Panc1 (cell line): ENCODE measurements around the gene DZANK1. TPM values are rescaled to one million over a fixed set of nuclear protein-coding genes. Genes with fewer than 3 reads are reported as not detected.
"Not testable (repeated sequence)": the region's sequence is repeated elsewhere in the genome, so short reads cannot be mapped to it uniquely, and the experiment has no call there.

Experiments used
- ATAC-seq: fragments of 200-7000 bp; cut with Tn5 transposase; 2 replicates; pipeline ENCODE4 v1.9.1; 2020; ENCODE audit warnings: mild to moderate bottlenecking, moderate library complexity
- BruUV-seq: library from RNA; stranded (reverse); fragments of 400-500 nt; replicated peaks from 2 replicates; lab custom pipeline; 2021; lab: Mats Ljungman, UMichigan
- CTCF ChIA-PET: fragments of 300-600 bp; sonication (Branson Sonifier 250); formaldehyde crosslinking; loops from one replicate; lab custom pipeline; 2022; ENCODE audit warnings: antibody characterized with exemption; lab: Charles Lee
- POLR2A ChIA-PET: fragments of 300-600 bp; sonication (Branson Sonifier 250); formaldehyde crosslinking; loops from one replicate; lab custom pipeline; 2022; ENCODE audit warnings: antibody characterized with exemption; lab: Charles Lee
- DNase-seq: peaks from one replicate; pipeline ENCODE4 v3.0.0-alpha.2; 2010; ENCODE audit warnings: low read depth, low spot score
- H3K27ac ChIP-seq: 2 replicates; pipeline ENCODE4 v1.5.1; 2011; ENCODE audit warnings: mild to moderate bottlenecking, low read length, inconsistent platforms
- H3K27me3 ChIP-seq: fragments of 200-500 bp; sonication (Bioruptor generic); 2 replicates; pipeline ENCODE4 v1.6.0; 2014; ENCODE audit warnings: low read length, inconsistent platforms; ENCODE audit not compliant: control insufficient read depth, insufficient read depth
- H3K36me3 ChIP-seq: fragments of 200-500 bp; sonication (Bioruptor generic); 2 replicates; pipeline ENCODE4 v1.5.1; 2014; ENCODE audit warnings: inconsistent platforms, mild to moderate bottlenecking, low read length, moderate library complexity; ENCODE audit not compliant: control insufficient read depth, insufficient read depth
- H3K4me1 ChIP-seq: 2 replicates; pipeline ENCODE4 v1.5.1; 2011; ENCODE audit warnings: inconsistent platforms, mild to moderate bottlenecking, low read length, moderate library complexity; ENCODE audit not compliant: control insufficient read depth, insufficient read depth
- H3K4me3 ChIP-seq, 2 experiments: 2 replicates each; pipeline ENCODE4 v1.5.1; 2011 to 2012; ENCODE audit warnings: low read depth in 2 of 2, low read length in 2 of 2, mild to moderate bottlenecking in 2 of 2, inconsistent platforms in 1 of 2, moderate library complexity in 1 of 2
- H3K9me3 ChIP-seq: fragments of 200-500 bp; sonication (Bioruptor generic); 2 replicates; pipeline ENCODE4 v1.5.1; 2014; ENCODE audit warnings: low read depth, mild to moderate bottlenecking, inconsistent platforms, low read length, moderate library complexity; ENCODE audit not compliant: control insufficient read depth, insufficient read depth
- POLR2AphosphoS5 ChIP-seq: IDR thresholded peaks from 2 replicates; pipeline ENCODE4 v1.6.1; 2012; ENCODE audit warnings: mild to moderate bottlenecking, low read depth, low read length, moderate library complexity
- SIN3A ChIP-seq: IDR thresholded peaks from 2 replicates; pipeline ENCODE4 v1.6.1; 2012; ENCODE audit warnings: low read depth, mild to moderate bottlenecking, low read length, moderate library complexity, borderline replicate concordance; ENCODE audit not compliant: insufficient read depth
- TCF7L2 ChIP-seq: IDR thresholded peaks from 2 replicates; pipeline ENCODE4 v1.6.1; 2011; ENCODE audit warnings: mild to moderate bottlenecking, low read depth, low read length, inconsistent platforms
- in situ Hi-C: cut with HindIII; loops from 2 replicates; pipeline ENCODE4 v1.10.0; 2016; ENCODE audit warnings: low sequenced_read_pairs, low pct_unique_long_range_greater_than_20kb
- intact Hi-C: fragments of 100-400 bp; cut with micrococcal nuclease; formaldehyde crosslinking; loops from one replicate; pipeline ENCODE4 v1.10.0; 2022; ENCODE audit not compliant: unreplicated experiment
- microRNA-seq: library from miRNA; unstranded; fragments of <30 nt; microRNA quantifications from one replicate; pipeline ENCODE4 v1.1.0, GENCODE V29; 2020; ENCODE audit not compliant: unreplicated experiment
- total RNA-seq: library from RNA; stranded (reverse); gene quantifications from one replicate; pipeline ENCODE4 v1.2.1, GENCODE V29; 2021; ENCODE audit not compliant: unreplicated experiment
- TF ChIP-seq, protein P1 (sequence below): fragments of 450-650 bp; IDR thresholded peaks from 2 replicates; pipeline ENCODE4 v1.5.1; 2017; ENCODE audit warnings: mild to moderate bottlenecking
- TF ChIP-seq, protein P2 (sequence below), 2 experiments: IDR thresholded peaks; 2 replicates each; pipeline ENCODE4 v1.6.1; 2011 to 2012; ENCODE audit warnings: low read depth in 2 of 2, control low read depth in 1 of 2, low read length in 1 of 2, mild to moderate bottlenecking in 1 of 2, moderate library complexity in 1 of 2; ENCODE audit not compliant: insufficient read depth in 1 of 2

DZANK1 gene
- total RNA-seq, 1 experiment from 2014 or later: 3.0 TPM

DNA sequence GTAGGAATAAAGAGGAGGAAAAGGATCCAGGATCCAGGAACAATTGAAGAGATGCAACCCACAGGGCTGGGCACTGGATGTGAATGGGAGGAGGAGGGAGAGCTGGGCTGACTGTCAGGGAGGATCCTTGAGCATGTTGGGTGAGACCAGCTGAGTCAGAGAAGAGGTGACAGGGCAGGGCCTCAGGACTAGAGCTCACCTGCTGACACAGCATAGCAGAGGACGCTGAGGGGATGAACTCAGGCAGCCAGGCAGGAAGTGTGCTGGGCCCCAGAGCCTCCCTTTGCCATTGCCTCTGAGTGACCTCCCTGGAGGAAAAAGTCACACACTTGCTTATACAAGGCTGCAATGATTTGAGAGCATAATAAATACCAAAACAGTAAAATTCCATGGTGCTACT lies 106.2 kb downstream of the DZANK1 start:
- Histone ChIP-seq H3K27ac (no peak overlapping the region), H3K36me3 (no peaks in the 10 kb centered on the region), H3K4me1 (no peaks in the 10 kb centered on the region), H3K9me3 (no peaks in the 10 kb centered on the region), H3K4me3 (no peak overlapping the region), H3K27me3 (no peaks in the 10 kb centered on the region)
- in situ Hi-C loops: no loop called here
- ATAC-seq: no peak
- no peak for DNase-seq
- no peak for TF ChIP-seq SIN3A
- TF ChIP-seq, protein P1, sequence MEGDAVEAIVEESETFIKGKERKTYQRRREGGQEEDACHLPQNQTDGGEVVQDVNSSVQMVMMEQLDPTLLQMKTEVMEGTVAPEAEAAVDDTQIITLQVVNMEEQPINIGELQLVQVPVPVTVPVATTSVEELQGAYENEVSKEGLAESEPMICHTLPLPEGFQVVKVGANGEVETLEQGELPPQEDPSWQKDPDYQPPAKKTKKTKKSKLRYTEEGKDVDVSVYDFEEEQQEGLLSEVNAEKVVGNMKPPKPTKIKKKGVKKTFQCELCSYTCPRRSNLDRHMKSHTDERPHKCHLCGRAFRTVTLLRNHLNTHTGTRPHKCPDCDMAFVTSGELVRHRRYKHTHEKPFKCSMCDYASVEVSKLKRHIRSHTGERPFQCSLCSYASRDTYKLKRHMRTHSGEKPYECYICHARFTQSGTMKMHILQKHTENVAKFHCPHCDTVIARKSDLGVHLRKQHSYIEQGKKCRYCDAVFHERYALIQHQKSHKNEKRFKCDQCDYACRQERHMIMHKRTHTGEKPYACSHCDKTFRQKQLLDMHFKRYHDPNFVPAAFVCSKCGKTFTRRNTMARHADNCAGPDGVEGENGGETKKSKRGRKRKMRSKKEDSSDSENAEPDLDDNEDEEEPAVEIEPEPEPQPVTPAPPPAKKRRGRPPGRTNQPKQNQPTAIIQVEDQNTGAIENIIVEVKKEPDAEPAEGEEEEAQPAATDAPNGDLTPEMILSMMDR: no peak
- ChIA-PET CTCF (no interaction called here), POLR2A (no interaction called here)
- intact Hi-C loops: no loop called here
- BruUV-seq: no TSS peak

DNA sequence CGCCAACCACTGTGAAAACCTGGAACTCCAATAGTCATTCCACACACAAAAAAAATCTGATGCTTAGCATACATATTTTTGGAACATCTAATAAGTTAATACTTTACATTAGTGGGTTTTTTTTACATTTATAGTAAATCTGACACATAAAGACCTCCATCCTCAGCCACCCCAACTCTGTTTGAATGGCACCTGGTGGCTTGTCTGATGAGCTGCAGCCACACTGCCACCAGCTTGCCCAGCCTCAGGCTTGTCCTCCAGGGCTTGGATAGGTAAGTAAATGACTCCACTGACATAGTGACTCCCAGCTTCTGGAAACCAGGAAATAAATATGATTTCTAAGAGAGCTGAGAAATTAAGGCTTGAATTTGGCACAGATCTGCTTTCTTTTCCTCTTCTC lies 107.0 kb downstream of the DZANK1 start:
- Histone ChIP-seq H3K4me1 (no peaks in the 10 kb centered on the region), H3K9me3 (peaks cover 4% of the 10 kb centered on the region; the same call in 1 of the 2 replicates), H3K36me3 (no peaks in the 10 kb centered on the region), H3K4me3 (no peak overlapping the region), H3K27ac (no peak overlapping the region), H3K27me3 (no peaks in the 10 kb centered on the region)
- no TSS peak for BruUV-seq
- CTCF ChIA-PET: no interaction called here
- TF ChIP-seq, protein P2, sequence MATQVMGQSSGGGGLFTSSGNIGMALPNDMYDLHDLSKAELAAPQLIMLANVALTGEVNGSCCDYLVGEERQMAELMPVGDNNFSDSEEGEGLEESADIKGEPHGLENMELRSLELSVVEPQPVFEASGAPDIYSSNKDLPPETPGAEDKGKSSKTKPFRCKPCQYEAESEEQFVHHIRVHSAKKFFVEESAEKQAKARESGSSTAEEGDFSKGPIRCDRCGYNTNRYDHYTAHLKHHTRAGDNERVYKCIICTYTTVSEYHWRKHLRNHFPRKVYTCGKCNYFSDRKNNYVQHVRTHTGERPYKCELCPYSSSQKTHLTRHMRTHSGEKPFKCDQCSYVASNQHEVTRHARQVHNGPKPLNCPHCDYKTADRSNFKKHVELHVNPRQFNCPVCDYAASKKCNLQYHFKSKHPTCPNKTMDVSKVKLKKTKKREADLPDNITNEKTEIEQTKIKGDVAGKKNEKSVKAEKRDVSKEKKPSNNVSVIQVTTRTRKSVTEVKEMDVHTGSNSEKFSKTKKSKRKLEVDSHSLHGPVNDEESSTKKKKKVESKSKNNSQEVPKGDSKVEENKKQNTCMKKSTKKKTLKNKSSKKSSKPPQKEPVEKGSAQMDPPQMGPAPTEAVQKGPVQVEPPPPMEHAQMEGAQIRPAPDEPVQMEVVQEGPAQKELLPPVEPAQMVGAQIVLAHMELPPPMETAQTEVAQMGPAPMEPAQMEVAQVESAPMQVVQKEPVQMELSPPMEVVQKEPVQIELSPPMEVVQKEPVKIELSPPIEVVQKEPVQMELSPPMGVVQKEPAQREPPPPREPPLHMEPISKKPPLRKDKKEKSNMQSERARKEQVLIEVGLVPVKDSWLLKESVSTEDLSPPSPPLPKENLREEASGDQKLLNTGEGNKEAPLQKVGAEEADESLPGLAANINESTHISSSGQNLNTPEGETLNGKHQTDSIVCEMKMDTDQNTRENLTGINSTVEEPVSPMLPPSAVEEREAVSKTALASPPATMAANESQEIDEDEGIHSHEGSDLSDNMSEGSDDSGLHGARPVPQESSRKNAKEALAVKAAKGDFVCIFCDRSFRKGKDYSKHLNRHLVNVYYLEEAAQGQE (IDR thresholded peaks at IDR 0.05; ENCODE audit: insufficient read depth in 1 of 2, low read depth in 2 of 2, low read length in 1 of 2): no peak
- no peak for TF ChIP-seq TCF7L2
- TF ChIP-seq, protein P1: no peak
- TF ChIP-seq SIN3A: no peak
- no peak for TF ChIP-seq POLR2AphosphoS5
- intact Hi-C loops (no loop called here), in situ Hi-C loops (no loop called here)
- DNase-seq (no peak), ATAC-seq (no peak)
- POLR2A ChIA-PET: no interaction called here

DNA sequence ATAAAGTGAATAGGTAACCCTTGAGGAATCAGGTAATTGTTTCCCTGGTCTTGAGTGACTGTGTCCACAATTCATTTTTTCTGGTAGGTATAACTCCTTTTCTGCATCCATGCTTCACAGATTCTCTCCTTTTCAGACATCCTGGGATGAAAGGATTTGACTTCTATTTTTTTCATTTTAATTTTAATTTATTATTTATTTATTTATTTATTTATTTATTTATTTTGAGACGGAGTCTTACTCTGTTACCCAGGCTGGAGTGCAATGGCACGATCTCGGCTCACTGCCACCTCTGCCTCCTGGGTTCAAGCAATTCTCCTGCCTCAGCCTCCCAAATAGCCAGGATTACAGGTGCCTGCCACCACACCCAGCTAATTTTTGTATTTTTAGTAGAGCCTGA lies 117.1 kb downstream of the DZANK1 start:
- ATAC-seq, CTCF ChIA-PET, intact Hi-C loops, H3K4me3 ChIP-seq, H3K27ac ChIP-seq, H3K36me3 ChIP-seq, BruUV-seq, in situ Hi-C loops, POLR2A ChIA-PET, H3K4me1 ChIP-seq, DNase-seq, H3K27me3 ChIP-seq, H3K9me3 ChIP-seq: not testable (repeated sequence)

Small RNAs within 50 kb of the gene (microRNA-seq; reads per million reads assigned to microRNA genes)
- 1.9 reads per million for gene MIR3192

Other genes starting within 250 kb of the DZANK1 start
- 8.2 TPM for gene ZNF133, start 178.5 kb downstream of the DZANK1 start, total RNA-seq
- 11.1 TPM for gene POLR3F, start 360 bp upstream of the DZANK1 start, total RNA-seq
- gene RBBP9, start 30.2 kb upstream of the DZANK1 start, total RNA-seq: 11.1 TPM
- gene SEC23B, start 40.9 kb upstream of the DZANK1 start, total RNA-seq: 61.3 TPM
- gene SMIM26, start 100.4 kb upstream of the DZANK1 start, total RNA-seq: 54.6 TPM
- 23.6 TPM for gene DTD1, start 121.0 kb upstream of the DZANK1 start, total RNA-seq